Prostate gland (tissue), 2 donors: Measurements from ENCODE around the gene ARGLU1.

Experiments
- CTCF ChIP-seq, 4 experiments: fragments of 200-600 bp in 2 of 4; fragments of 450-650 bp in 2 of 4; sonication (generic) in 2 of 4; IDR thresholded peaks; 1 replicate in 3 of 4; 2 replicates in 1 of 4; pipeline ENCODE4 v1.5.1; 2016 to 2019; ENCODE audit warnings: antibody characterized with exemption in 4 of 4, mild to moderate bottlenecking in 2 of 4, moderate library complexity in 2 of 4
- POLR2A ChIP-seq: fragments of 450-650 bp; IDR thresholded peaks from one replicate; pipeline ENCODE4 v1.6.1; 2016; ENCODE audit warnings: antibody characterized with exemption, mild to moderate bottlenecking
- POLR2AphosphoS5 ChIP-seq: sonication (generic); formaldehyde crosslinking; IDR thresholded peaks from one replicate; pipeline ENCODE4 v1.6.1; 2017; ENCODE audit warnings: antibody characterized with exemption

GRCh38 chr13:106499113-106499512, 68.8 kb downstream of the ARGLU1 start:
- no peak for TF ChIP-seq POLR2AphosphoS5
- no peak for TF ChIP-seq CTCF (IDR thresholded peaks at IDR 0.05)
- no peak for TF ChIP-seq POLR2A
